Measurements from ENCODE around the gene NRG2. TPM values are rescaled to one million over a fixed set of nuclear protein-coding genes. Genes with fewer than 3 reads are reported as not detected.
A peak's percentile ranks its signal among the peaks of the same experiment; 100 is the strongest.

The NRG2 gene
- total RNA-seq, 4 donors from 2014 or later: 5.3 to 8.8 (median 7.5) TPM

DNA sequence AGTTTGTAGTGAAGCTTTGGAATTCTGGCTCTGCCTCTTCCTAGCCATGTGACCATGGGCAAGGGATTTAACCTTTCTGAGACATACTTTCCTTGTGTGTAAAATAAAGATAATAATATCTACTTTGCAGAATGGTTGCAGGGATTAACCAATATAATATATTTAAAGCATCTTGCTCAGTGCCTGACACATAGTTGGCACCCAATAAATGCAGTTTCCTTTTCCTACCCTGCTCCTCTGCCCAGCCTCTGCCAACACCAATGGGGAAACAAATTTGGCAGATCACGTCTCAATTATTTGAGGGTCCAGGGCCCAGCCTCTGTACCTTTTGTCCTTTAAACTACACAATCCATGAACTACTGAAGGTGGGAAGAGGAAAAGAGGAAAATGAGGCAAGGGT is 91.1 kb downstream of the NRG2 start:
- no peak overlapping the region for H3K4me3 ChIP-seq (ENCODE audit: low read depth, poor library complexity, severe bottlenecking)
- no peak for DNase-seq (ENCODE audit: low spot score in 2 of 2)
- TF ChIP-seq CTCF (IDR thresholded peaks at IDR 0.05) (no peak), POLR2A (IDR thresholded peaks at IDR 0.05) (no peak)
- 64 to 78% methylated on average over 1 of the region's 1 CpG for WGBS, 2 donors
- intact Hi-C loops (cut with DNase I; ENCODE audit: low total_unique reads): no loop called here

DNA sequence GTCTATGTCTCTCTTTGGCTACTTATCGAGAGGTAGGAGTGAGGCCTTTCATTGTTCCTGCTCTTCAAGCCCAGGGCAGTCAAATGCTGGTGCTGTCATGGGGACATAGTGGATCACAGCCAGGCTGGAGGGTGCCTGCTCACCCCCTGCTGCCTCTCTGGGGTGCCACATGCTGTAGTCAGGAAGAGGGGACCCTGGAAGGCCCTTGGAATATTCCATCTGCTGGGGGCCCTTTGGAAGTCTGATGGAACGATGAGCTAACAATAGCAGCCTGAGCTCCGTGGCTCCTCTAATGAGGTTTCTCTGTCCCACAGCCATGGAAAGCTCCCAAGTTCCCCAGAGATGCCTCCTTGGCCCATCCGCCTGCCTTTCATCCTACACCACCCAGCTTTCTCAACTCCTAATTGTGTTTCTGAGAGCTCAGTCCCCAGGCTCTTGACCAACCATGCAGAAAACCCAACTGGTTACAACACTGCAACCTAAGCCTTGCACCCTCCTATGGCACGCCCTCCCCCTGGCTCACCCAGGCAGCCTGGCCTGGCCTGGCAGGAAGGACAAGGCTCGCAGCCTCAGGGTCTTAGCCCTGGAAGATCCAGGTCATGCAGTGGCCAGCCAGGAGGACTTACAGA is 91.7 kb downstream of the NRG2 start:
- TF ChIP-seq POLR2A (IDR thresholded peaks at IDR 0.05) (no peak), CTCF (IDR thresholded peaks at IDR 0.05) (no peak)
- H3K4me3 ChIP-seq (ENCODE audit: low read depth, poor library complexity, severe bottlenecking): no peak overlapping the region
- peak in 1 of 2 donors; percentile 63 for DNase-seq (ENCODE audit: low spot score in 2 of 2)
- 72 to 81% methylated on average over 6 of the region's 6 CpGs for WGBS, 2 donors
- intact Hi-C loops (cut with DNase I; ENCODE audit: low total_unique reads): no loop called here

GRCh38 chr5:139950436-139950835 is 92.7 kb downstream of the NRG2 start:
- intact Hi-C loops (cut with DNase I; ENCODE audit: low total_unique reads): no loop called here
- H3K4me3 ChIP-seq (ENCODE audit: low read depth, poor library complexity, severe bottlenecking): no peak overlapping the region
- 86% methylated on average over 2 of the region's 2 CpGs for WGBS, 2 donors
- TF ChIP-seq POLR2A (IDR thresholded peaks at IDR 0.05) (no peak), CTCF (IDR thresholded peaks at IDR 0.05) (no peak)
- DNase-seq (ENCODE audit: low spot score in 2 of 2): no peak

DNA sequence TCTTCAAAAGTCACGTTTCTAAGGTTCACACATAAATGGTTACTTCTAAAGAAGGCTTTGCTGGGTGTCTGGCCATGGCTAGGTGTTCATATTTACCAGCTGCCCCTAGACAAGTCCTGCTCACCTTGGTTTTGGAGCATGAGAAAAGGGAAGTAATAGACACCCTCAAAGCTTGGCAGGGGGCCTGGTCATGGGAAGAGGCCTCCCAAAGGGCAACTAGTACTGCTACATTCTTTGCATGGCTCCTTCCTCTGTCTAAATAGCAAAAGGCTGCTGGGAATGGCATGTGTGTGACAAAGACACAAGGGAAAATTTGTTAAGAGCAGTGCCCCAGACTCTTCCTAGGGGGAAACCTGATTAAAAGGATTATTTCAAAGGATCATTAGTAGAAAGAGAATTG is 93.4 kb downstream of the NRG2 start:
- intact Hi-C loops (cut with DNase I; ENCODE audit: low total_unique reads): no loop called here
- WGBS, 2 donors: 72 to 76% methylated on average over 1 of the region's 1 CpG
- no peak for TF ChIP-seq CTCF (IDR thresholded peaks at IDR 0.05)
- TF ChIP-seq POLR2A (IDR thresholded peaks at IDR 0.05): no peak
- peak in 1 of 2 donors; percentile 36 for DNase-seq (ENCODE audit: low spot score in 2 of 2)
- H3K4me3 ChIP-seq (ENCODE audit: low read depth, poor library complexity, severe bottlenecking): no peak overlapping the region

DNA sequence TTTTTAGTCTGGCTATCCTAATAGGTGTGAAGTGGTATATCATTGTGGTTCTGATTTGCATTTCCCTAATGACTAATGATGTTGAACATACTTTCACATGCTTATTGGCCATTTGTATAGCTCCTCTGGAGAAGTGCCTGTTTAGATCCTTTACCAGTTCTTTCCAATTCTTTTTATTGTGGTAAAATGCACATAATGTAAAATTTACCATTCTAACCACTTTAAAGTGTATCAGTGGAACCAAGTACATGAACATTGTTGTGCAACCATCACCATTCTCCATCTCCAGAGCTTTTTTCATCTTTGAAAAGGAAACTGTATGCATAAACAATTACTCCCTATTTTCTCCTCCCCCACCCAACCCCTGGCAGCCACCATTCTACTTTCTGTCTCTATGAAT is 95.4 kb downstream of the NRG2 start:
- TF ChIP-seq CTCF (IDR thresholded peaks at IDR 0.05) (no peak), POLR2A (IDR thresholded peaks at IDR 0.05) (no peak)

DNA sequence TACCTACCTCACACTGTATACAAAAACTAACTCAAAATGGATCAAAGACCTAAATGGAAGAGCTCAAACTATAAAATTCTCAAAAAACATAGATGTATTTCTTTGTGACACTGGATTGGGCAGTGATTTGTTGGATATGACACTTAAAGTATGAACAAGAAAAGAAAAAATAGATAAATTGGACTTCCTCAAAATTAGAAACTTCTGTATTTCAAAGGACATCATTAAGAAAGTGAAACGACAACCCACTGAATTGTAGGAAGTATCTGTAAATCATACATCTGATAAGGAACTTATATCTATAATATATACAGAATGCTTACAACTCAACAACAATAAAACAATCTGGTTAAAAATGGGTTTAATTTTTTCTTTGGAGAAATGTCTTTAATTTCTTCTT is 96.7 kb downstream of the NRG2 start:
- DNase-seq (ENCODE audit: low spot score in 2 of 2): no peak
- no peak overlapping the region for H3K4me3 ChIP-seq (ENCODE audit: low read depth, poor library complexity, severe bottlenecking)
- TF ChIP-seq CTCF (IDR thresholded peaks at IDR 0.05) (no peak), POLR2A (IDR thresholded peaks at IDR 0.05) (no peak)
- WGBS, 2 donors: 42 to 53% methylated on average over 1 of the region's 1 CpG
- intact Hi-C loops (cut with DNase I; ENCODE audit: low total_unique reads): no loop called here

More for the DNA sequence above, 95.4 kb downstream of the NRG2 start:
- DNase-seq (ENCODE audit: low spot score in 2 of 2): no peak
- no peak overlapping the region for H3K4me3 ChIP-seq (ENCODE audit: low read depth, poor library complexity, severe bottlenecking)
- intact Hi-C loops (cut with DNase I; ENCODE audit: low total_unique reads): no loop called here
